ENCODE results near the gene UBXN1.
A peak's percentile ranks its signal among the peaks of the same experiment; 100 is the strongest.

UBXN1 gene, protein sequence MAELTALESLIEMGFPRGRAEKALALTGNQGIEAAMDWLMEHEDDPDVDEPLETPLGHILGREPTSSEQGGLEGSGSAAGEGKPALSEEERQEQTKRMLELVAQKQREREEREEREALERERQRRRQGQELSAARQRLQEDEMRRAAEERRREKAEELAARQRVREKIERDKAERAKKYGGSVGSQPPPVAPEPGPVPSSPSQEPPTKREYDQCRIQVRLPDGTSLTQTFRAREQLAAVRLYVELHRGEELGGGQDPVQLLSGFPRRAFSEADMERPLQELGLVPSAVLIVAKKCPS

DNA sequence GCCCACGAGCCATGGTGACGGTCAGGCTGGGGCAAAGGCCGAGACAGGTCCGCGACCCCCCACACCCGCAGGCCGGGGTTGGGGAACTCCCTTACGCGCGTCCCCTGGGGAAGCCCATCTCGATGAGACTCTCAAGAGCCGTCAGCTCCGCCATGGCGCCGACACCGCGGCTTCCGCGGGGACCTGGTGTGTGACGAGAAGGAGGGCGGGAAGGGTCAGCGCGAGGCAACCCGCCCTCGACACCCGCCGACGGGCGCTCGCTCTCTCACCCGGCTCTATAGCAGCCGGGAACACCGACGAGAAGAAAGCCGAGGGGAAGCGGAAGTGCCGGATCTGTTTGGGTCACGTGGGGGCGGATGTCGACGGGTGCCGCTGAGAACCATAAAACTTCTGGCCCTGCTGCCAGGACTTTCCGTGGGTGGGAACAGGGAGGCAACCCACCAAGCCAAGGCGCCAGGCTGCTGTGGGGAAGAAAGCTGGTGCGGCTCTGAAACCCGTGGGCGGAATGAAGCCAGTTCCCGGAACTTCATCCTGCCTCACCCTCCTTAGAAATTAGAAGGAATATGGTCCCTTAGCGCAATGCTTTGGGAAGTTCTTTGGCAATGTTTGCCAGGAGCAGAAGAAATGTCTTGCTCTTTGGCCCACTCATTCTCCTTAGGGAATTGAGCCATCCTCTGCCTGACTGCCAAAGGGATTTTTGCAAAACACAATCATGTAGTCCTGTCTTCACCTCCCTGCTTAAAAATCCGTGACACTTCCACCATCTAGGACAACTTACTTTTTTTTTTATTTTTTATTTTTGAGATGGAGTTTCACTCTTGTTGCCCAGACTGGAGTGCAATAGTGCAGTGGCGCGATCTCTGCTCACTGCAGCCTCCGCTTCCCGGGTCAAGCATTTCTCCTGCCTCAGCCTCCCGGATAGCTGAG lies at the start of gene UBXN1:
Gene UBXN1 (minus strand): TSS at position 304 of the 927 bp plus-strand sequence. CDS start 150 bp downstream, at position 154.
- DNase-seq (ENCODE audit: low read depth in 2 of 2), result peak; percentile 78 to 80

DNA sequence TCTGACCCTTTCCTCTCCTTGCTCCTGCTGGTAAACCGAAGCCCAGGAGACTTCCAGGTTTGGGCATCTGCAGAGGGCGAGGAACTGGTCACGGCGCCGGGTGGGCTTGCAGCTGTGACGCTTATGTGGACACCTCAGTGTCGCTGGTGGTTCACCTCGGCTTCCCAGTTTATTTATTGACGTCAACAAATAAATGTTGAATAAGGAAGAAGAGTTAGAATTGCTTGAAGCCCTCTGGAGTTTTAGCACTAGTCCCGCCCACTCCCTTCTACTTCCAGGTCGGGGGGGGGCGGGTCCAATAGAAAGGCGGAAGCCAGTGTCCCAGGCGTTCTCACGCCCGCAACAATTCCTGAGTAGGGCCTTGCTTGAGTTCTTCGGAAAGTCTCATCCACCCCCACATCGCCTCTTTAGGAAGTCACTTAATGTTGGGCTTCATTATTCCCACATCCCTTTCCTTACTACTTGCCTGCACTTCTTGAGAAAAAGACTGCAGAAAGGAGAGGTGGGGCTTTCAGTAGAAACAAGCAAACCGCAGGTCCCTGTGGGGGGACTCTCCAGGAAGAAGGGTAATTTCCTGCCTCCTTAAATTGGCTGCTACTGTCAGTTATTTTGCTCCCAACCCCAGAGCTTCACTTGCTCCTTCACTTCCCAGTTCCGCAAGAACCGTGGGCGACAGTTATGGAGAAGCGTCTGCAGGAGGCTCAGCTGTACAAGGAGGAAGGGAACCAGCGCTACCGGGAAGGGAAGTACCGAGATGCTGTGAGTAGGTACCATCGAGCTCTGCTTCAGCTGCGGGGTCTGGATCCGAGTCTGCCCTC lies 49.5 kb upstream of the UBXN1 start, which contains the start of gene TTC9C:
Gene TTC9C (plus strand): TSS at position 316 of the 818 bp plus-strand sequence. CDS start 363 bp downstream, at position 679.
- DNase-seq (ENCODE audit: low read depth in 2 of 2), result peak; percentile 77 to 79

DNA sequence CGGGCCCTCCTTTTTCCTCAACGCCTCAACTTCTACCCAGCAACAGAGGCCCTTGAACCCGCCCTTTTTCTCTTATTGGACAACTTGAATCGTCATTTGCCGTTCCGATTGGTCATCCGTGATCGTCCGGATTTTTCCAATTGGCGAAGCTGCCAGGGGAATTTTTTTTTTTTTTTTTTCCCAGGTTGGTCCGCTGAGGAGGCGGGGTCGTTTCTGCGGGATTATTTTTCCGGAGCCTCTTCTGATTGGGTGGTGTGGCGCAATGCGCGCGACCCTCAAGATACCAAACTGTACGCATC lies 48.9 kb upstream of the UBXN1 start:
- peak; percentile 63 to 72 for DNase-seq (ENCODE audit: low read depth in 2 of 2)

DNA sequence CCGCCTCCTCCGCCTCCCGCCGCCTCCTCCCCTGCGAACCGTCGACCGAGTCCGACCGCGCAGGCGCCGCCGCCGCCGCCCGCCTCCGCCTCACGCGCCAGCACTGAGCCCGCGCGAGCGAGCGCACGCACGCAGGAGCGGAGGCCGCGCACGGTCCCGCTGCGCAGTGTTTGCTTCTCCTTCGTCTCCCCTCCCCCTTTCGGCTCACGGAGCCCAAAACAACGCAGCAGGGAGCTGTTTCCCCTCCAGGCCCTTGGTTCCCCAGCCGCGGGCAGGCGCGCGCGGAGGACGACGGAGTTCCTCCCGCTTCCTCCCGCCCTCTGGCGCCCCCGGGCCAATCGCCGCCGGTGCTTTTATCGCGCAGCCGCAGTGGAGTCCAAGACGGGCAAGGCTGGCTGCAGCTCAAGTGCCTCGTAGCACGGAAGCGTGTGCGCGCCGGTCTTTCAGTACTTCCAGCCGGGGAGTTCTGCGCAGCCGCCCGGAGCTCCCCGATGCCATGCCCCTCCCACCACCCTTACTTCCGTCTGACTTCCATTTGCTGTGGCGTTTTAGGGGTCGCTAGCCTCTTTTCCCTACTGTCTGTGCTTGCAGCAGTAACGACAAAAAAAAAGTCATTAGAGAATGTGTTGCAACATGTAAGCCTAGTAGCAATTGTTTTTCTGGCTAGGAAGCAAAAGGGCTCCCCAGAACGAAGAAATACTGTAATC lies 48.4 kb upstream of the UBXN1 start, which contains the start of gene HNRNPUL2:
Gene HNRNPUL2 (minus strand): TSS at position 293 of the 707 bp plus-strand sequence. CDS start 301 bp downstream, outside the sequence.
- DNase-seq (ENCODE audit: low read depth in 2 of 2), result peak; percentile 94

DNA sequence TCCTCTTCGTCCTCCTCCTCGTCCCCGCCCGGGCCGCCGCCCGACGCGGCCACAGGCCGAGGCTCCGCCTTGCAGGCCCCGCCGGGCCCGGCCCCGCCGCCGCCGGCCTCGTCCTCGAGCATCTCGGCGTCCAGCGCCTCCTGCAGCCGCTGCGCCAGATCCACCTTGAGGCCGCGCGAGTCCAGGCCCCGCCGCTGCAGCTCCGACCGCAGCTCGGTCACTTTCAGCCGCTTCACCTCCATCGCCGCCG lies 48.0 kb upstream of the UBXN1 start:
- DNase-seq (ENCODE audit: low read depth in 2 of 2), result no peak

DNA sequence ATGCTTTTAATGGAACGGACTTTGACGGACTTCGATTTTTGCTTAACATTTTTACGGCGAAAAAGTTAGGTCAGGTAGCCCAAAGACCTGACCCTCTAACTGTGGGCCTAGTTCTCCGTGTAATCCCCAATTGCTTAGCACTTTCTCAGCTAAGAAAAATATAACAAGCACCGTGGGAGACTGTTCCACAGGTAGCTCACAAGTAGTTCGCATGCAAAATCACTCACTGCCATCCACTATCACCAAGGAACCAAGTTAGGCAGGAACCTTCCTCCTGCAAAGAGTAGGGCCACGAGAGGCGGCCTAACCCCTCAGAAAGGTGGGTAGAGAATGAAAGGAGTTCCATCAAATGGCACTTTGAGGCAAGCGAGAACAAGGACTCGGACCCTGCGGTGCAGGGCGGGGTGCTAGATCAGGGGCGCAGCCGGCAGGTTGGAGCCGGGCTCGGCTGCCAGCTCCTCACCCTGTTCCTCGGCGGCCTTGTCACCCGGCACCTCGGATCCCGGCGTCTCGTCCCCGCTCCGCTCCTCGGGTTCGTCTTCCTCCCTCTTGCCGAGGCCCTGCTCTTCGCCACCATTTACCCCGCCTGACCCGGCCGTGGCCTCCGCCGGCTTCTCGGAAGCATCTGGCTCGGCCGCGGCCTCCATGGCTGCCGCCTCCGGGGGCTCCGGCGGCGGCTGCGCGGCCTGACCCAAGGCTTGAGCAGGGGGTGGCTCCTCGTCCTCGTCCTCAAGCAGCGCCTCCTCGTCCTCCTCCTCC lies 47.5 kb upstream of the UBXN1 start:
- no peak for DNase-seq (ENCODE audit: low read depth in 2 of 2)

DNA sequence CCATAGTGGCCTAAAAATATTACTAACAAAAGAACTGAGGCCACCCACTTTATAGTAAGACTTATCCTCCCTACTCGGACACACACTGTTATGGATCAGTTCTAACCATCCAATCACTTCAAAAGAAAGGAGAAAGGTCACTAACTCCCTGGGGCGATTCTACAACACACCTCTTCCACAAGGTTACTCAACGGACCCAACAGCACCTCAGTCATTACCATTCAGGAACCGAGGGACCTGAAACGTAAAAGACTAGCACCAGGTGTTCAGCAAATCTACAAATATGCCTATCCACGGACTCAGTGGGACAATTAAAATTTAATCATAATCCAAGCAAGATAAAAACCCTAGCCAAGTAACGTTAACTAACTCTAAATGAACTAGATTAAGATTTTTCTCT lies 46.8 kb upstream of the UBXN1 start:
- DNase-seq (ENCODE audit: low read depth in 2 of 2), result no peak

DNA sequence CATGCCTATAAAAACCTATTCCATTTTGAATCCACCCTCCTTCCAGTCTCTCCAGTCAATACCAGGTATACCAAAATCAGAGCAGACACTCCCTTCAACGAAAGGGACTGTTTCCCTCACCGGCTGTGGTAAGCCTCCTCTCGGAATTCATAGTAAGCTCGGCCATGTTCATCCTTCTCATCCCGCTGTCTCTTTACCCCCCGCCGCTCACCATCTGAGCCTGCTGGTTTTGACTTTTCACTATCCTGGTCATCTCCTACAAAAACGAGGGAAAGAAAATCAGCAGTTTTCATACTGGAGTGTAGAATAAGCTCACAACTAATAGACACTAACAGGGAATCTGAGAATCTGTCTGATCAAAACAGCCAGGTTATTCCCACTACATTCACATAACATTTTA lies 45.3 kb upstream of the UBXN1 start:
- DNase-seq (ENCODE audit: low read depth in 2 of 2), result no peak

DNA sequence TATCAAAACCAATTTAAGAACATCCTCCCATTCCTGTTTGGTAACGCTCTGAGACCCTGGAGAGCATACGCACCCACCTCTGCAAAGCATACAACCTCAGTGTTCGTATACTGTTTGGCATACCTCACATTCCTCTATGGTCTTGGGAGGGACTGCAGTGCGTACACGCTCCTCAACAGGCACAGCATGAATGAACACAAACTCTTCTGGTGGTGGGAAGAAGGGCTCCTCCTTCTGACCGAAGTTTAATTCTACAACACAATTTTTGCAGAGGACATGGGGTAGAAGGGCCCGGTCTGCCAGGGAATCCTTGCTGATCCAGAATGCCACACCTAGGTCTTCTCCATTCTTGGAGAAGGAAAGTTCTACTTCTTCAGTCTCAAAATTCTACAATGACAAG lies 43.1 kb upstream of the UBXN1 start:
- DNase-seq (ENCODE audit: low read depth in 2 of 2), result no peak

DNA sequence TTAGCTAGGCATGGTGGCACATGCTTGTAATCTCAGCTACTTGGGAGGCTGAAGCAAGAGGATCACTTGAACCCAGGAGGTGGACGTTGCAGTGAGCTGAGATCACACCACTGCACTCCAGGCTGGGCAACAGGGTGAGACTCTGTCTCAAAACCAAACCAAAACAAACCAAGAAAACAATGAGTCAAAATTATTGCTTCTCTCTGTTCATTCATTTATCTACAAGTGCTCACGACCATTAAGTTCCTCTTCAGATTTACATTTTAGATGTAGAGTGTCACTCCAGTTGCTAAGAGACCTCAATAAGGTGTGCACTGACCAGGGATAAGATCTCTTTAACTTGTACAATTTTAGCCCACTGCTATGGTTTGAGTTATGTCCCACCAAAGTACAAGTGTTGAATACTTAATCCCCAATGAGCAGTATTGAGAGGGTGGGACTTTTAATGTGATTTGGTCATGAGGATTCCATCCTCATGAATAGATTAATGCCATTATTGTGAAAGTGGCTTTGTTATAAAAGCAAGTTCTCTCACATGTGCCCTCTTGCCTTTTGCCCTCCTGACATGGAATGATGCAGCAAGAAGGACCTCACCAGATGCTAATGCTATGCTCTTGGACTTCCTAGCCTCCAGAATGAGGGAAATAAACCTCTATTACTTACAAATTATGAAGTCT lies 40.6 kb upstream of the UBXN1 start:
- DNase-seq (ENCODE audit: low read depth in 2 of 2), result no peak

DNA sequence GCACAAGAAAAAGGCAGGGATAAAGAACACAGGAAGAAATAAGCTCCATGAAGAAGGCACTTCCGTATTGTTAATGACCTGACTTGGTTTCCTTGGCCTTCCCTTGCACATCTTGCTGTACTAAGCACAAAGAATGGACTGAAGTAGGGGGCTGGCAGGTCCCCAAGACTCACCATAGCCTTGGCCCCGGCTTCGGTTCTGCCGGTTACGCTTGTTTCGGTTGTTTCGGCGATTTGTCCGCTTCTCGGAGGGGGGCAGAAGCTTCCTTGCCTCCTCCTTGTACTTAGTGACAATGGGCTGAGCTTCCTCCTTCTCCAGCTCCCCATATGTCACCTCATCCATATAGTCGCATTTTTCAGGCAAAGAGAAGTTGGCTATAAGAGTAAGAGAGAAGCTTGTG lies 37.9 kb upstream of the UBXN1 start:
- no peak for DNase-seq (ENCODE audit: low read depth in 2 of 2)

DNA sequence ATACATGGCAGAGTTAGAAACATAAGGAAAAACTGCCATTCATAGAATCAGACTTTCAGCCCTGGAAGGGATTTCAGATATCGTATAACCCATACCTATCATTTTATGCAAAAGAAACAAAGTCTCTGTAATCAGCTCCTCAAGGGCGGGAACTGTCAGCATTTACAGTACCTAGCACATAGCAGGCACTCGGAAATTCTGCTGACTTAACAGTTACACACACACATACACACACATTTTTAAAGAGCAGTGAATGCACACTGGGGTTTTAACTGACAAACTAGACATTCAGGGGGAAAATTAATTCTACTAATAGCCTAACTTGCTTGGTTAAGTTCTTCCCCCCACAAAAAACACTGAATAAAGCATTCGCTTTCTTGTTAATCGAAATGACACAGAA lies 37.3 kb upstream of the UBXN1 start:
- DNase-seq (ENCODE audit: low read depth in 2 of 2), result no peak

DNA sequence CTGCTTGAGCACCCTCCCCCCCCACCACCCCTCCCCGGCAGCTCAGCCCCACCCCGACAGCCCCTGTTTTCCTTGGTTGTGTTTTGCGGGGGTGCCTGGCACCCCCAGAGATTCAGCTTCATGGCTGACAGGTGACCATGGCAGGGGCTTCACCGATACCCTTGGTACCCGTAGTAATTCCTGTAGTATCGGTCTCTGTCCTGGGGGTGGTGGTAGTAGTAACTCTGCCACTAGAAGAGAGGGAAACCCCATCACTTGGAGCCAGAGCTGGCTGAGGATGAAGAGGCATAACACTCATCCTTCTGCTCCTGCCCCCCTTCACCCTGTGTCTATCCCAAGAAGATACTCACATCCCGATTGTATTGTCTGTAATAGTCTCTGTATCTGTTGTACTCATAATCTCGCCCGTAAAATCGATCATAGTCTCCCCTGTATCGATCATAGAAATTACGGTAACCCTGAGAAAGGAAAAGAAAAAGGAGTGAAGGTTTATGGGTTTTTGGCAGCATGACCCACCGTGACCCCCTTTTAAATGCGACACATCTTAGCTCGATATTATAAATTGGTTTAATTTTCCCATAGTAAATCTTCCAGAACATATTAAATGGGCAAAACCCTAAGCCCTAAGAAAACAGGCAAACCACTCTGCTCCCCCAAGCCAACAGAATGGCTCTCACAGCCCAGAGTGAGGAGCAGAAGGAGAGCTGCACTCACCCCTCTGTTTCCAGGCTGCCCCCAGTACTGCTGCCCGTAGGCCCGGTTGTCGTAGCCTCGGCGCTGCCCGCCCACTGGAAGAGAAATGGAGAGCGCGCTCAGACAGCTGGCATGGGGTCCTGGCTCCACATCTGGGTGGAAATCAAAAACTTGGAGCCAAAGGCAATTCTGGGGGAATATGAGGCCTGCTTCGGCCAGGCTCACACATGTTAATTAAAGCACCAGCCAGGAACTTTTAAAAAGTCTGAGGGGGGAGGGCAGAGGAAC lies 36.6 kb upstream of the UBXN1 start:
- no peak for DNase-seq (ENCODE audit: low read depth in 2 of 2)

DNA sequence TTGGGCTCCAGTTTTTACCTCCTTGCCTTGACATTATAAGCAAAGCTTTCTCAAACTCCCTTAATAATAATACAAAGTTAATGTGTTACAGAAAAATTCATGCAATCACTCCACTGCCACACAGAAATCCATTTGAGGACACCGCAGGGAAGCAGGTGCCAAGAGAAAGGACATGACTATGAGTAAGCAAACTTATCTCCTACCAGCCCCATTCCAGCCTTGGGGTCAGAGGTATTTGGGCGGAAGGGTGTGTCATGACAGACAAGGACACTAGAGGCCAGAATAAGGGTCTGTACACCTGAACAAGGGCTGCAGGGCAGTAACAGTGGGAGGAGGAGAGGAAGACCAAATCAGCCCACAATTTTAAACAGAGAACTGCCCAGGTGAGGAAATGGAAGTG lies 34.5 kb upstream of the UBXN1 start:
- DNase-seq (ENCODE audit: low read depth in 2 of 2), result no peak

DNA sequence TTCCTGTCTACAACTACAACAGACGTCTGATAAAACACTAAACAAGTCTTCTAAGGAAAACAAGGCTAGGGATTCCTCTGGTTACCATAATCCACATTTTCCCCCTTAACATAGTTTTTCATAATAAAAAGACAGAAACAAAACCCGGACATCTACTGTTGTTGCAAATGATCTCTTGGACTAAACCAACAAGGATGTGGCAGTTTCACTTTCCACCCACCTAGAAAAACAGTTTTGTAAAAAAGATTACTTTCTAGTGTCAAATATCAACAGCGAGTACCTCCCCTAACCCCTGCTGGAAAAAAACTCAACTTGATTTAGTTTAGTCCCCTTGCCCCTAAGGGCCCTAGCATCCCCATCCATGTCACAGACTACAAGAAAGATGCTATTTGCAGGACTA lies 34.0 kb upstream of the UBXN1 start:
- DNase-seq (ENCODE audit: low read depth in 2 of 2), result no peak

DNA sequence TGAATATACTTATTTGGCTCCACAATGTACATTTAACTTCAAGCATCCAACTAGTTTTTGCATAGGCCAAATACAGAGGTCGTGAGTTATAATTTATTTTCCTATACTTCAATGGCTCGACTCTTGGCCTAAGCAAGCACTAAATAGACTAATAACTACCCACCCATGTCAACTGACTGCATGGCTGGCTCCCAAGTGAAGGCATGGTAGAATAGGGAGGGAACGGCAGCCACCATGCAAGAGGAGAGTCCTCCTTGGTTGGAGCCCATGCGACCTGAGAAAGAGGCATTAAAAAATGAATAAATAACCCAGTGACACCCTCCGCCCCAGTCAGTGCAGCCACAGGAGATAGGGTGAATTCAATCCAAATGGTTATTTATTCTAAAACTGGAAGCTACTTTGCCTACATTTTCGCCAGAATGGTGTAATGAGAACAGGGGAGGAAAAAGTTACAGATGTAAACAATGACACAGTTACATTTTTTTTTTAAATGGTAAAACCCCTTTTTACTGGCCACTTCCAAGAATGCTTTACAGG lies 33.5 kb upstream of the UBXN1 start:
- no peak for DNase-seq (ENCODE audit: low read depth in 2 of 2)

DNA sequence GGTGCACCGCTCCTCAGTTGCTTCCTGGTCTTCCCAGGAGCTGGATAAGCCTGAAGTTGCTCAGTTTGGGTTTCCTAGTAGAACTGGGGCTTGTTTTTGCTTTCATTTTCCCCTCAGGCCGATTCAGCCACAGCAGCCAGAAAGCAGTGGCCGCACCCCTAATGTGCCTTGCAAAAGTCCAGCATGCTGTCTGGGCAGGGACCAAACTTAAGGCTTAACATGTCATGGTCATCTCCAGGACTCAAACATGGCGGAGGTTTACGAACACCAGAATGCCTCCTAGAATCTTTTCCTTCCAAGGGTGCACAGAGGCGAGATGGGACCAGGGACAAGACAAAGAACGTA lies 31.1 kb upstream of the UBXN1 start:
- DNase-seq (ENCODE audit: low read depth in 2 of 2), result no peak

DNA sequence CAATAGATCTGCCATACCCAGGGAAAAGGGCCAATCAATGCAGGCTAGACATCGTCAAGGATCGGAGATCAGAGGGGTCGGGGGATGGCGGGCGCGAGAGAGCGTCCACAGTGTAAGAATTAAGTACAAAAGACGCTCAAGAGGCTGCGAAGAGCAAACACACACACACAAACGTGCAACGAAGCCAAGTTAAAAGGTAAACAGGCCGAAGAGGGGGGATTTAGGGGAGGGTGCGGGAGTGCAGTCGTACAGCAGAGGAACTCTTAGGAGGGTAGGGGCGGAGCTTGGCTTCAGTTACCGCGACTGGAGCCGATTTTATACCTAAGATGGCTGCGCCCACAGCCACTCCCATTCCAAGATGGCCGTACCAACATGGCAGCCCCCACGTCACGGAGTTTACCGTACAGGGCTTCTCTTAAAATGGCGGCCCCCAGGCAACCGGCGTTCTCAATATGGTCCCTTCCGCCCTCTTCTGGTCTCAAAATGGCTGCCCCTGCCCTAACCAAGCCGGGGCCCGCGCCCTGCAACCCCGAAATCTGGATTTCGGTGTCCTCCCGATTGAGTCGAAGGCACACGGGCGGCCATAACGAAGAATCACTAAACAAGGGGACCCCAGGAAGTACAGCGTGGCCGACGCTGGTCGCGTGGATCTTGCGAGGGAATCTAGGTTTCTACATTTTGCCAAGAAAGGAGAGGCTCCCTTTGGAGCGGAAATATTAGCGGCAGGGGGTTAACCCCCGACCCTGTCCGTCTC lies 30.6 kb upstream of the UBXN1 start:
- DNase-seq (ENCODE audit: low read depth in 2 of 2), result peak; percentile 92 to 93
